Activated CD8-positive, alpha-beta memory T cell treated with anti-CD3 and anti-CD28 coated beads, Interleukin-2, amount 10 ng/mL, durations not matched to agents 7 days and 5 days (primary cell): ENCODE results near the gene ZNF69. TPM values are rescaled to one million over a fixed set of nuclear protein-coding genes. Genes with fewer than 3 reads are reported as not detected.
"Not testable (repeated sequence)": the region's sequence is repeated elsewhere in the genome, so short reads cannot be mapped to it uniquely, and the experiment has no call there.

Experiments
- ATAC-seq: fragments of 150-1000 bp; cut with Tn5 transposase; one replicate; pipeline ENCODE4 v1.10.0; 2021; ENCODE audit warnings: moderate library complexity
- CTCF ChIA-PET: fragments of 350-600 bp; sonication (Branson Sonifier 250); formaldehyde crosslinking; loops from one replicate; lab custom pipeline; 2021; ENCODE audit warnings: antibody characterized with exemption; lab: Charles Lee
- DNase-seq: peaks from one replicate; pipeline ENCODE4 v3.0.0-alpha.2; 2020
- H3K27ac Mint-ChIP-seq: one replicate; pipeline ENCODE4 v1.8.0; 2021; ENCODE audit warnings: mild to moderate bottlenecking, mixed read lengths
- H3K27me3 Mint-ChIP-seq: one replicate; pipeline ENCODE4 v1.8.0; 2021; ENCODE audit warnings: mixed read lengths
- H3K36me3 Mint-ChIP-seq: one replicate; pipeline ENCODE4 v1.8.0; 2021; ENCODE audit warnings: mild to moderate bottlenecking, mixed read lengths
- H3K4me1 Mint-ChIP-seq: one replicate; pipeline ENCODE4 v1.8.0; 2021; ENCODE audit warnings: mixed read lengths
- H3K4me3 Mint-ChIP-seq: one replicate; pipeline ENCODE4 v1.8.0; 2021; ENCODE audit warnings: mild to moderate bottlenecking, moderate library complexity, mixed read lengths
- H3K9me3 Mint-ChIP-seq: one replicate; pipeline ENCODE4 v1.8.0; 2022; ENCODE audit warnings: low read depth, mixed read lengths
- total RNA-seq, 2 experiments: library from RNA; stranded (reverse); gene quantifications; one replicate each; pipeline ENCODE4 v1.2.3, GENCODE V29; 2021

ZNF69 gene
- total RNA-seq, 2 experiments from 2014 or later: 1.2 to 2.0 TPM

- Mint-ChIP-seq H3K4me1 (no peaks in the 10 kb centered on the region), H3K27me3 (no peaks in the 10 kb centered on the region)
Measured at GRCh38 chr19:11944656-11945055, 57.1 kb downstream of the ZNF69 start.

GRCh38 chr19:11948646-11949045 is 61.1 kb downstream of the ZNF69 start:
- Mint-ChIP-seq H3K9me3 (peaks cover 56% of the 10 kb centered on the region), H3K36me3 (peaks cover 93% of the 10 kb centered on the region), H3K27ac (no peak overlapping the region), H3K27me3 (no peaks in the 10 kb centered on the region), H3K4me1 (no peaks in the 10 kb centered on the region), H3K4me3 (no peak overlapping the region)
- no peak for ATAC-seq
- CTCF ChIA-PET: no interaction called here
- DNase-seq: no peak

More at GRCh38 chr19:11944656-11945055, 57.1 kb downstream of the ZNF69 start:
- CTCF ChIA-PET: interaction anchor here (1.1 kb wide), 1 partner anchor 19 kb away, joined by 3 read pairs; no protein-coding TSS in a partner anchor
- H3K4me3 Mint-ChIP-seq: no peak overlapping the region
- H3K36me3 Mint-ChIP-seq: peaks cover 97% of the 10 kb centered on the region
- peaks cover 60% of the 10 kb centered on the region for H3K9me3 Mint-ChIP-seq
- DNase-seq: no peak
- H3K27ac Mint-ChIP-seq: no peak overlapping the region
- ATAC-seq: no peak

- H3K27ac Mint-ChIP-seq: no peak overlapping the region
- H3K36me3 Mint-ChIP-seq: peaks cover 89% of the 10 kb centered on the region
- no peak overlapping the region for H3K4me3 Mint-ChIP-seq
- ATAC-seq: no peak
- peaks cover 51% of the 10 kb centered on the region for H3K9me3 Mint-ChIP-seq
- DNase-seq: no peak
- no peaks in the 10 kb centered on the region for H3K4me1 Mint-ChIP-seq
- no peaks in the 10 kb centered on the region for H3K27me3 Mint-ChIP-seq
- CTCF ChIA-PET: no interaction called here
Measured at GRCh38 chr19:11949201-11949600, 61.6 kb downstream of the ZNF69 start.

- H3K4me3 Mint-ChIP-seq, ATAC-seq, DNase-seq, H3K27me3 Mint-ChIP-seq, H3K4me1 Mint-ChIP-seq, H3K27ac Mint-ChIP-seq, CTCF ChIA-PET: not testable (repeated sequence)
- Mint-ChIP-seq H3K36me3 (peaks cover 85% of the 10 kb centered on the region), H3K9me3 (peaks cover 47% of the 10 kb centered on the region)
Measured at GRCh38 chr19:11949614-11950080, 62.1 kb downstream of the ZNF69 start.

- Mint-ChIP-seq H3K36me3 (peaks cover 81% of the 10 kb centered on the region), H3K27me3 (no peaks in the 10 kb centered on the region), H3K27ac (no peak overlapping the region), H3K4me1 (no peaks in the 10 kb centered on the region), H3K9me3 (peaks cover 47% of the 10 kb centered on the region), H3K4me3 (no peak overlapping the region)
- ATAC-seq: no peak
- DNase-seq: no peak
- CTCF ChIA-PET: interaction anchor here (1.0 kb wide), 2 partner anchors 27 to 38 kb away, joined by 3 to 5 read pairs; no protein-coding TSS in a partner anchor
Measured at GRCh38 chr19:11950312-11950711, 62.7 kb downstream of the ZNF69 start.

Other genes starting within 250 kb of the ZNF69 start
- 1 to 10 TPM; 6.3 to 6.4 TPM for gene ZNF823, start 148.8 kb upstream of the ZNF69 start, total RNA-seq
- gene ZNF441, start 120.8 kb upstream of the ZNF69 start, total RNA-seq: 1 to 10 TPM; 6.7 to 9.4 TPM
- 1 to 10 TPM in 1 of 2 experiments, under 1 TPM in 1; 0.96 to 1.7 TPM for gene ZNF491, start 89.3 kb upstream of the ZNF69 start, total RNA-seq
- gene ZNF440, start 73.5 kb upstream of the ZNF69 start, total RNA-seq: 10 to 100 TPM; 11.2 to 14.9 TPM
- gene ZNF439, start 39.1 kb upstream of the ZNF69 start, total RNA-seq: 1 to 10 TPM; 6.0 to 6.2 TPM
- gene ZNF700, start 37.3 kb downstream of the ZNF69 start, total RNA-seq: 10 to 100 TPM; 16.9 to 24.1 TPM
- under 1 TPM; 0.85 to 0.98 TPM for gene ZNF763, start 77.3 kb downstream of the ZNF69 start, total RNA-seq
- gene ZNF433, start 147.9 kb downstream of the ZNF69 start, total RNA-seq: under 1 TPM; 0.20 to 0.82 TPM
- gene ZNF878, start 165.2 kb downstream of the ZNF69 start, total RNA-seq: under 1 TPM; 0.67 to 0.94 TPM
- 1 to 10 TPM; 1.3 to 1.5 TPM for gene ZNF844, start 176.9 kb downstream of the ZNF69 start, total RNA-seq